Central memory CD8-positive, alpha-beta T cell (primary cell): Measurements from ENCODE around the gene ACBD6.

Source experiments
- ATAC-seq: fragments of 150-1000 bp; cut with Tn5 transposase; replicated peaks from 2 replicates; pipeline ENCODE4 v1.10.0; 2022; ENCODE audit warnings: mild to moderate bottlenecking, moderate FRiP score, moderate number of reproducible peaks; ENCODE audit not compliant: poor library complexity, severe bottlenecking; ENCODE audit errors: extremely low read depth
- DNase-seq, 2 donors: peaks; one replicate each; pipeline ENCODE4 v3.0.0; 2021; ENCODE audit warnings: low spot score in 2 of 2
- H3K27ac Mint-ChIP-seq: one replicate; pipeline ENCODE4 v1.8.0; 2022; ENCODE audit warnings: low read depth, mild to moderate bottlenecking, moderate library complexity, mixed read lengths
- H3K27me3 Mint-ChIP-seq: one replicate; pipeline ENCODE4 v1.8.0; 2022; ENCODE audit warnings: mixed read lengths
- H3K36me3 Mint-ChIP-seq: one replicate; pipeline ENCODE4 v1.8.0; 2022; ENCODE audit warnings: mild to moderate bottlenecking, moderate library complexity, mixed read lengths; ENCODE audit not compliant: insufficient read depth
- H3K4me1 Mint-ChIP-seq: one replicate; pipeline ENCODE4 v1.8.0; 2022; ENCODE audit warnings: mixed read lengths
- H3K4me3 Mint-ChIP-seq: one replicate; pipeline ENCODE4 v1.8.0; 2022; ENCODE audit warnings: mild to moderate bottlenecking, moderate library complexity, mixed read lengths
- H3K9me3 Mint-ChIP-seq: one replicate; pipeline ENCODE4 v1.8.0; 2022; ENCODE audit warnings: mixed read lengths

ACBD6 gene

DNA sequence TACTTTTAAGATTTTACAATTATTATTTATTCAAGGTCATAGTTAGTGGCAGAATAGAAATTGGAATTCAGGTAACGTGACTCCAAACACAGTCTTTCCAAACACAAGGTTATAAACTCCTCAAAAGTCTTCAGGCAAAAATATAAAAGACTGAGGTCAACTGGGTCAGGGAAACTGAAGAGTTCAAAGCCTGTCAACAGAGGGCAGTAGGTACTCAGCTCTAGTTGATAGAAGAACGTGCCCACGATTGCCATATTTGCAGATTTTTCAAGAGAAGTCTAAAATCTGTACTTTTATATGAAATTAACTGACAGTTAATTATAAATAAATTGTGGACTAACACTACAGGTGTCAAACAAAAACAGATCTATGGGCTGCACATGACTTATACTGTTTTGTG lies 137.3 kb downstream of the ACBD6 start:
- Mint-ChIP-seq H3K36me3 (no peaks in the 10 kb centered on the region), H3K27ac (no peak overlapping the region), H3K4me1 (peaks cover 12% of the 10 kb centered on the region), H3K9me3 (no peaks in the 10 kb centered on the region), H3K4me3 (no peak overlapping the region), H3K27me3 (no peaks in the 10 kb centered on the region)
- DNase-seq (no peak), ATAC-seq (no peak)

DNA sequence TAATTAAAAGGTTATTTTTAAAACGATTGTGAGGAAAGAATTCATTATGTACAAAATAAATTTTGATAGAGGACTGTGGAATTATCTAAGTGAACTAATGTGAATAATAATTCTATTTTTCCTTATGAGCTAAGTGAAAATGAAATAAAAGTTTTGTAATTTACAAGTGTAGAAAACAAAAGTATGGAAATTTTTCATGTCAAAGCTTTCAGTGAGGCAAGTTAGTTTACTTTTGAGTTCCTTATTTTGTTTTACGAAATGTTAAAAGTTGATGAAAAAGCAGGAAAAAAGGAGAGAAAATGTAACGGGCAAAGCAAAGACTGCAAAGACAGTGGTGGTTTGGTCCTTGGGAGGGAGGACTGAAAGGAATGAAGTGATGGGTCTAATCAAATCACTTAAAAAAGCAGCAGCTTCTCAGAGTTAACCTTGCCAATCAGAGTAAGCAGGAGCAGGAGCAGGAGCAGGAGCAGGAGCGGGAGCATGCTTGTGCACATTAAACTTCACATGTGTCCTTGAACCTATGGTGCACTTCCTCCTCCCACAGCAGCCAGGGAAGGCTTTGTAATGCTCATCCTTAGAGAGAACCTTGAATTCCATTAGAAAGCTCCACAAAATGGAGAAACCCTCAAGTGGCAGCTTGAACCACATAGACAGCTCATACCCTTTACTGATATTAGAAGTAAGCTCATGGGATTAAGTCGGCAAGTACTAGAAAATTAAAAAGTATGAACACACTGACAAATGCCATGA lies 139.0 kb downstream of the ACBD6 start:
- no peaks in the 10 kb centered on the region for H3K36me3 Mint-ChIP-seq
- no peaks in the 10 kb centered on the region for H3K27me3 Mint-ChIP-seq
- H3K4me1 Mint-ChIP-seq: peaks cover 12% of the 10 kb centered on the region
- no peaks in the 10 kb centered on the region for H3K9me3 Mint-ChIP-seq
- ATAC-seq (no peak), DNase-seq (no peak)
- no peak overlapping the region for H3K27ac Mint-ChIP-seq
- H3K4me3 Mint-ChIP-seq: no peak overlapping the region

DNA sequence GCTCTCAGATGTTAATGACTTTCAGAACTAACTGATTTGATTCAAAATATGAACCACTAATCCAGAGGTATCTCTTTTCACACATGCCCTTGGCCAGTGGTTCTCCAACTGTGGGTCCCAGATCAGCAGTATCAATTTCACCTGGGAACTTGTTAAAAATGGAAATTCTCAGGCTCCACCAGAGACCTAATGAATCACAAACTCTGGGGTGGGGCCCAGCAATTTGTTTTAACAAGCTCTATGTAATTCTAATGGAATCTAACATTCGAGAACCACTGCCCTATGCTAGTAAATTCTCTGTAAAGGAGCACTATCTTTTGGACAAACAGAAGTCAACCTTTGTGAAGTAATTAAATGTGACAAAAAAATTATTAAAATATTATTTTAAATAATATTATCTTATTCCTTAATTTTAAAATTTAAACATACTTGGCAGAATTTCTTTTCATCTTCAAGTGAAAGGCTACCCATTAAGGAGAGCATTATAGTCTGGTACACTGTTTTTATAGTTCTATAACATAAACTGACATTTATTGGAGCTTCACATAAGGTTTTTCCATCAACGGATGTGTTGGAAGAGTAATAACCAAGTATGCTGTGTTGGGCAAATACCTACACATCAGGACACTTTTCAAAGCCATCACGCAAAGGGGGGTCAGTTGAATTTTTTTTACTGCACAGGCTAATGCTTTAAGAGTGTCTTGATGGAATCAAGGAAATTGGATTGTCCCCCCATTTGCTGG lies 141.9 kb downstream of the ACBD6 start:
- Mint-ChIP-seq H3K27me3 (no peaks in the 10 kb centered on the region), H3K9me3 (no peaks in the 10 kb centered on the region), H3K4me1 (peaks cover 8% of the 10 kb centered on the region), H3K27ac (no peak overlapping the region), H3K36me3 (no peaks in the 10 kb centered on the region), H3K4me3 (no peak overlapping the region)
- no peak for DNase-seq
- no peak for ATAC-seq

DNA sequence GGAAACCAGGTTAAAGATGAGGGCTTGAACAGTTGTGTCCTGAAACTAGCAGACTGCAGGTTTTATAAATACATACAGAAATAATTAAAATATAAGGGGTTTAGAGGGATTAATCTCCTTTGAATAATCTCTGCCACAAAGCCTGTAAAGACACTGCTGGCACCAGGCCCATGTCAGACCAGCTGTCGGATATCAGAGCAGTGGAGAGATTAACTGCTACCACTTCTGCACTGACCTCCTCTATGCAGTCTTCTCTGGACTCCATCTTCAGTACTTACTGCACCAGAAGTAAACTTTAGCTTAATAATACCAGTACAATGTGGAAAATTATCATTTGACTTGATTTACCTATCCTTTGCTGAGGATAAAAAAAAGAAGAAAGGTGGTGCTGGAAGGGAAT lies 143.7 kb downstream of the ACBD6 start:
- no peaks in the 10 kb centered on the region for H3K9me3 Mint-ChIP-seq
- peaks cover 9% of the 10 kb centered on the region for H3K4me1 Mint-ChIP-seq
- ATAC-seq (no peak), DNase-seq (no peak)
- no peak overlapping the region for H3K27ac Mint-ChIP-seq
- no peaks in the 10 kb centered on the region for H3K27me3 Mint-ChIP-seq
- no peak overlapping the region for H3K4me3 Mint-ChIP-seq
- H3K36me3 Mint-ChIP-seq: no peaks in the 10 kb centered on the region

DNA sequence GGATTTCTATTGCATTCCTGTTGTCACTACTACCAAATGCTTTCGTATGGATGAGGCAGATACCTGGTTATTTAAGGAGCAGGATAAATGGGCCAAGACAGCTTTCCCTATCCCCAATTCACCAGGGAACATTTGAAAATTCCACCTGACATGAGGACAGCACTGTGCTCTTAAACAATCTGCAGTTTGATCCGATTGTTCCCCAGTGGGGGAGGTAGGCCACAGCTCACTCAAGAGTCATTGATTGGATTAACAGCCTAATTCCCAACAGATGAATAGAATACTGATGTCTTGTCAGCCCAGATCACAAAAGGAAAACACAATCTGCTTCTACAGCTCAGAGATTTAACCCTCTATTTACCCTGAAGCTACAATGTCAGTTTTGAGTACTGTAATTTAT lies 148.4 kb downstream of the ACBD6 start:
- peaks cover 25% of the 10 kb centered on the region for H3K4me1 Mint-ChIP-seq

DNA sequence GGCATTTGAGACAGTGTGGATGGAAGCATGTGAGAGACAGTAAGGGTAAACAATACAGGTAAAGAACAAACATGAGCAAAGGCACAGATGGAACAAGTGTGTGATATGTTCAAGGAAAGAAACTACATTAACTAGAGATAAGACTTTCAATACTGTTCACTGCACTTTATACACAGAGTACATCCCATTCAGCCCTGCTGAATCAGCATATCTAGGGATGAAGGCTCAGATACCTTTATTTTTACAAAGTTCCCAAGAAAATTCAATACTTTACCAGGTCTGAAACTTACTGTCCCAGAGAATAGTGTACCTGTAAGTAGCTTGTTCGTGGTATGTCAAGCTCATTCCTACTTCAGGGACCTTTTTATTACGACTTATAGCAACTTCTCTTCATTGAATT lies 149.8 kb downstream of the ACBD6 start:
- H3K4me1 Mint-ChIP-seq: peaks cover 25% of the 10 kb centered on the region
- ATAC-seq (no peak), DNase-seq (no peak)
- H3K9me3 Mint-ChIP-seq: no peaks in the 10 kb centered on the region
- H3K27ac Mint-ChIP-seq: no peak overlapping the region
- H3K36me3 Mint-ChIP-seq: no peaks in the 10 kb centered on the region
- no peaks in the 10 kb centered on the region for H3K27me3 Mint-ChIP-seq
- no peak overlapping the region for H3K4me3 Mint-ChIP-seq

More for the DNA sequence above, 148.4 kb downstream of the ACBD6 start:
- H3K27ac Mint-ChIP-seq: no peak overlapping the region
- H3K9me3 Mint-ChIP-seq: no peaks in the 10 kb centered on the region
- ATAC-seq: no peak
- no peaks in the 10 kb centered on the region for H3K27me3 Mint-ChIP-seq
- no peak overlapping the region for H3K4me3 Mint-ChIP-seq
- H3K36me3 Mint-ChIP-seq: no peaks in the 10 kb centered on the region
- no peak for DNase-seq

DNA sequence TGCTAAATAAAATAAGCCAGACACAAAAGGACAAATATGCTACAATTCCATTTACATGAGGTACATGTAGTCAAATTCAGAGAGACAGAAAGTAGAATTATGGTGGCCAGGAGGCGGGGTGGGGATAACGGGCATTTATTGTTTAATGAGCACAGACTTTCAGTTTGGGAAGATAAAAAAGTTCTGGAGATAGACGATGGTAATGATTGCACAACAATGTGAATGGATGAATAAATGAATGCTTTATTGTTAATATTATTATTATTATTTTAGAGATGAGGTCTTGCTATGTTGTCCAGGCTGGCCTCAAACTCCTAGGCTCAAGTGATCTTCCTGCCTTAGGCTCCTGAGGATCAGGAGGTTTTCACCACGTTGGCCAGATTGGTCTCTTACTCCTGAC lies 150.4 kb downstream of the ACBD6 start:
- H3K4me1 Mint-ChIP-seq: peaks cover 27% of the 10 kb centered on the region
- H3K4me3 Mint-ChIP-seq: no peak overlapping the region
- no peak for ATAC-seq

DNA sequence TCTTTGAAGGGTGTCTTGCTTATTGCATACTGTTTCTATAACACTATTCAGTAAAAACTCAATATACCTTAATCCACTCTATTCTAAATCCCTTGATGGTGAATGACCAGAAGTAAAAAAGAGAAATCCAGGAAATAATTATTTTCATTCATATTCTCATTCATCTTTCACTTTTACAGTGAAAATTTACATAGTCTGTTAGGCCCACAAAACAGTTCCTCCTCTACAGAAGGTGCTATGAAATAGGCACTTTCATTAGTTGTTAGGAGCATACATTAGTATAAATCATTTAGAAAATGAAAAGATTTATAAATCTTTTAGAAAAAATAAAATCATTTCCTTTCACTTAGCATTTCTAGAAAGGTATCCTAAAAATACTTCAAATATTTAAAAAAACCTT lies 157.2 kb downstream of the ACBD6 start:
- H3K27ac Mint-ChIP-seq: no peak overlapping the region
- H3K4me1 Mint-ChIP-seq: peaks cover 19% of the 10 kb centered on the region
- DNase-seq (no peak), ATAC-seq (no peak)
- no peaks in the 10 kb centered on the region for H3K9me3 Mint-ChIP-seq
- no peaks in the 10 kb centered on the region for H3K27me3 Mint-ChIP-seq
- H3K36me3 Mint-ChIP-seq: no peaks in the 10 kb centered on the region
- no peak overlapping the region for H3K4me3 Mint-ChIP-seq

More for the DNA sequence above, 150.4 kb downstream of the ACBD6 start:
- no peak for DNase-seq
- Mint-ChIP-seq H3K27me3 (no peaks in the 10 kb centered on the region), H3K9me3 (no peaks in the 10 kb centered on the region), H3K36me3 (no peaks in the 10 kb centered on the region), H3K27ac (no peak overlapping the region)

DNA sequence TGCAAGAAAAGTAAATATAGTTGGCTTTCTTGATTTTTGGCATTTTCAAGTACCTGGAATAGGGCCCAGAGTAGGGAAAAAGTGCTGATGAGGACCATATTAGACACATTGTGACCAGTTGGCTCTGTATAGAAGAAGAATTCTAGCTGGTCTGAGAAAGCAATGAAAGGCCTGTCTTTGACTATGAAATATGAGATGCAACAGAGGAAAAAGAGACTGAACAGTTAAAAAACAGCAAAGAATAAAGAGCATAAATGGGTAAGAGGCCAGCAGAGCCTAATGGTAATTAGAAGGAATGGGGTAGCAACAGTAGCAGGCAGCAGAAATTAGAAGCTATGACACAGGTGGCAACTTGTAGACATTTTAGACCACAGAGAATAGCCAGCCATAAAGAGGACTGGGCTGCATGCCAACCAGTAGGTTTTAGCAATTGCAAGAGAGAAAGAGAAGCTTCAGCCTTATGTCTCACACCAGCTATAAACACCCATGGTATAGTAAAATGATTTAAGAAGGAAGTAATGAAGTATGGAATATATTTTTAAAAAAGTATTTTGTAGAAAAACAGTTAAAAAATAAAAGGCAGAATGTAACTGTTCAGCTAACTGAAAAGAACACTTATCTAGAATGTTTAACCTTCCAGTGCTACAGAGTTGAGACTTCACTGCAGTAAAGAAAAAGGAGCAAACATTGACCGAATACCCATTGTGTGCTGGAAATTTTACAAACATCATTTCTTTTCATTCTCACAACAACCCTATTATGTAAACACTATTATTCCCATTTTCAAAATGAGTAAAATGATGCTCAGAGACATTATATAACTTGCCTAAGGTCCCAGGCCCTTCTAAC lies 158.2 kb downstream of the ACBD6 start:
- Mint-ChIP-seq H3K27me3 (no peaks in the 10 kb centered on the region), H3K36me3 (no peaks in the 10 kb centered on the region), H3K4me3 (no peak overlapping the region), H3K4me1 (peaks cover 25% of the 10 kb centered on the region), H3K27ac (no peak overlapping the region), H3K9me3 (no peaks in the 10 kb centered on the region)
- ATAC-seq: no peak
- no peak for DNase-seq

DNA sequence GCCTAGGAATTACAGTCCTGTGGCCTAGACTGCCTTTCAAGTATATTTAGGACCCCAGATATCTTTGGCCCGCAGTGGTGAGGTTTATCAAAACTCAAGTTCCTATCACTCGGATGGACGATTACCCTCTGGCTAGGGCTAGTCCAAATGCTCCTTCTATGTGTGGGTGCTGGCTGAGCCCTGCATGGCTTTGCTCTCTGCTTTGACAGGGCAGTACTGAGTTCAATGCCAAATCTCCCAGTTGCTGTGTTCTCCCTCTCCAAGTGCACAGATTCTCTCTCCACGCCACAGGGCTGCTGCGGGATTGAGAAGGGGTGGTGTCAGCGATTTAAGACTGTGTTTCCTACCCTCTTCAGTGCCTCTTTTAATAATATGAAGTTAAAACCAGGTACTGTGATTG lies 175.3 kb downstream of the ACBD6 start:
- Mint-ChIP-seq H3K27me3 (no peaks in the 10 kb centered on the region), H3K36me3 (peaks cover 2% of the 10 kb centered on the region), H3K4me3 (no peak overlapping the region), H3K9me3 (peaks cover 25% of the 10 kb centered on the region), H3K4me1 (peaks cover 3% of the 10 kb centered on the region), H3K27ac (no peak overlapping the region)
- ATAC-seq (no peak), DNase-seq (no peak)

DNA sequence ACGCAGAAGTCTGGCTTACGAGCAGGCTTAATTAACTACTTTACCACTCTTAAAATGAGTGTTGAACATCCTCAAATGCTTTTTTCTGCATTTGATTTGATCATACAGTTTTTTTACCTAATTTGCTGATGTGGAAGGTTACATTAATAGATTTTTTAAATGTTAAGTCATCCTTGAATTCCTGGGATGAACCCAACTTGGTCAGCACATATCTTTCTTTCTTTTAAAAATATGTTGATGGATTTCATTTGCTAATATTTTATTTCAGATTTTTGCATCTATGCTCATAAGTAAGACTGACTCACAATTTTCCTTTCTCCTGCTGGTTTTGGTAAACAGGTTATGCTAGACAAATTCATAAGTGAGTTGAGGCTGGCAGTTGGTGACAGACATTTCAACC lies 189.5 kb downstream of the ACBD6 start:
- H3K4me1 Mint-ChIP-seq: no peaks in the 10 kb centered on the region
- H3K27ac Mint-ChIP-seq: no peak overlapping the region
- H3K9me3 Mint-ChIP-seq: no peaks in the 10 kb centered on the region
- H3K27me3 Mint-ChIP-seq: no peaks in the 10 kb centered on the region
- DNase-seq (no peak), ATAC-seq (no peak)
- no peak overlapping the region for H3K4me3 Mint-ChIP-seq
- peaks cover 4% of the 10 kb centered on the region for H3K36me3 Mint-ChIP-seq

DNA sequence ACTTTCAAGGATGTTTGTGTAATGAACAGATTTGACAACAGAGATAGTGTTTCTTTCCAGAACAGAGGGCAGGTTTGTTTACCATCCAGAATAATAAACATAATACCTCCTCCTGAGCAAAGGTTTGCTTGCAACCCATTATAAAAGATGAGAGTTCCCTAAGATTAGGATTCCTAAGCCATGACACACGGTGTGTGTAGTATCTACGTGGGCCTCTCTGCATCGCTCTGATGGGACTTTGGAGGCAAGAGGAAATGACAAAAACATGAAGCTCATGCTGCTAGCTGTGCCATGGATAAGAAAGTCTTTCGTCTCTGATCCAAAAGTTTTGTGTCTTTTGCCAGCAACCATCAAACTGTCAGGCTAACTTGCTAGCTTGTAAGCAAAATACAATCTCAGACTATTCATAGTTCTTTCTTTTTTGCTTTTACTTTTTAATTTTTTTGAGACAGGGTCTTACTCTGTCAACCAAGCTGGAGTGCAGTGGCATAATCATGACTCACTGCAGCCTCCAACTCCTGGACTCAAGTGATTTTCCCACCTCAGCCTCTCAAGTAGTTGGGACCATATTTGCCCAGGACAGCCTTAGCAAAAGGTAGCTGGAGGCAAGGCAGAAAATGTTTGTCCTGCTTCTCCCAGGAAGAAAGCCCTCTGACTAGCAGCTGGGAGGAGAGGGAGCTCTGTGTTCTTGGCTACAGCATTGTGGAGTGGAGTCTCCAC lies 191.2 kb downstream of the ACBD6 start:
- H3K36me3 Mint-ChIP-seq: peaks cover 4% of the 10 kb centered on the region
- no peak for DNase-seq
- H3K9me3 Mint-ChIP-seq: peaks cover 9% of the 10 kb centered on the region
- no peaks in the 10 kb centered on the region for H3K27me3 Mint-ChIP-seq
- no peak for ATAC-seq
- no peak overlapping the region for H3K4me3 Mint-ChIP-seq
- H3K27ac Mint-ChIP-seq: no peak overlapping the region
- no peaks in the 10 kb centered on the region for H3K4me1 Mint-ChIP-seq
